Measurements from ENCODE around the gene DTNBP1. TPM values are rescaled to one million over a fixed set of nuclear protein-coding genes. Genes with fewer than 3 reads are reported as not detected.

Gene DTNBP1
- total RNA-seq, 2 donors from 2014 or later = 6.3 to 25.0 TPM

DNA sequence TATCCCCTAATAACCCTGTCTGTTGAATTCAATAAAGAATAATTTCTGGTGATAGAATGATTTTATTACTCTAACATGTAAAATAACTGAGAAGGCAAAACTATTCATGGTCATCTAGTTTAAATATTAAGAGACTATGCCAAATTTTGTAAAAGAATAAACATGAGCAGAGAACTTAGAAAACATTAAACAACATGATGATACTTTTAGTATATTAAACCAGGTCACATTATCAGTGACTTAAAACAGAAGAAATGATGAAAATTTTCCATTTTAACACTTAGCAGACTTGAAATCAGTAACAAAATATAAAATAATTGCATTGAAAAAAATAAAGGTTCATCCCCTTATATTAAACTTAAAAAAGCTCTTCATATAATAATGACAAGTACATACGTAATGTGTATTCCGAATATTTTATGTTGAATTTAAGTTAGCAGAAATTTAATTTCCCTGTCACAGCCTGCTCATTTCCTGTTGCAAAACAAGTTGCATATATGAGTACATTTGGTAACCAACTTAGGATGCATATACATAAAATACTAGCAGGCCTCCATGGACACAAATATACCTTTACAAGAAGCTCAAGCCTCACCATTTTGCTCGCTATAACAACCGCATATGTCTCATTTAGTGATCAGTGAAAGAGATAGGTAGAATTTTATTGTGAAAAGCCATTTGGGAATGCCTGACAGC lies 40.6 kb downstream of the DTNBP1 start:
- Histone ChIP-seq H3K4me1 (peaks cover 0 to 35% of the 10 kb centered on the region in 2 donors), H3K36me3 (no peaks in the 10 kb centered on the region), H3K4me3 (no peak overlapping the region), H3K27me3 (no peaks in the 10 kb centered on the region), H3K27ac (peak overlapping the region; percentile 76 to 80), H3K9me3 (no peaks in the 10 kb centered on the region)
- no peak for DNase-seq (ENCODE audit: low spot score)
- TF ChIP-seq, protein P1, sequence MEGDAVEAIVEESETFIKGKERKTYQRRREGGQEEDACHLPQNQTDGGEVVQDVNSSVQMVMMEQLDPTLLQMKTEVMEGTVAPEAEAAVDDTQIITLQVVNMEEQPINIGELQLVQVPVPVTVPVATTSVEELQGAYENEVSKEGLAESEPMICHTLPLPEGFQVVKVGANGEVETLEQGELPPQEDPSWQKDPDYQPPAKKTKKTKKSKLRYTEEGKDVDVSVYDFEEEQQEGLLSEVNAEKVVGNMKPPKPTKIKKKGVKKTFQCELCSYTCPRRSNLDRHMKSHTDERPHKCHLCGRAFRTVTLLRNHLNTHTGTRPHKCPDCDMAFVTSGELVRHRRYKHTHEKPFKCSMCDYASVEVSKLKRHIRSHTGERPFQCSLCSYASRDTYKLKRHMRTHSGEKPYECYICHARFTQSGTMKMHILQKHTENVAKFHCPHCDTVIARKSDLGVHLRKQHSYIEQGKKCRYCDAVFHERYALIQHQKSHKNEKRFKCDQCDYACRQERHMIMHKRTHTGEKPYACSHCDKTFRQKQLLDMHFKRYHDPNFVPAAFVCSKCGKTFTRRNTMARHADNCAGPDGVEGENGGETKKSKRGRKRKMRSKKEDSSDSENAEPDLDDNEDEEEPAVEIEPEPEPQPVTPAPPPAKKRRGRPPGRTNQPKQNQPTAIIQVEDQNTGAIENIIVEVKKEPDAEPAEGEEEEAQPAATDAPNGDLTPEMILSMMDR (IDR thresholded peaks at IDR 0.05) = no peak

DNA sequence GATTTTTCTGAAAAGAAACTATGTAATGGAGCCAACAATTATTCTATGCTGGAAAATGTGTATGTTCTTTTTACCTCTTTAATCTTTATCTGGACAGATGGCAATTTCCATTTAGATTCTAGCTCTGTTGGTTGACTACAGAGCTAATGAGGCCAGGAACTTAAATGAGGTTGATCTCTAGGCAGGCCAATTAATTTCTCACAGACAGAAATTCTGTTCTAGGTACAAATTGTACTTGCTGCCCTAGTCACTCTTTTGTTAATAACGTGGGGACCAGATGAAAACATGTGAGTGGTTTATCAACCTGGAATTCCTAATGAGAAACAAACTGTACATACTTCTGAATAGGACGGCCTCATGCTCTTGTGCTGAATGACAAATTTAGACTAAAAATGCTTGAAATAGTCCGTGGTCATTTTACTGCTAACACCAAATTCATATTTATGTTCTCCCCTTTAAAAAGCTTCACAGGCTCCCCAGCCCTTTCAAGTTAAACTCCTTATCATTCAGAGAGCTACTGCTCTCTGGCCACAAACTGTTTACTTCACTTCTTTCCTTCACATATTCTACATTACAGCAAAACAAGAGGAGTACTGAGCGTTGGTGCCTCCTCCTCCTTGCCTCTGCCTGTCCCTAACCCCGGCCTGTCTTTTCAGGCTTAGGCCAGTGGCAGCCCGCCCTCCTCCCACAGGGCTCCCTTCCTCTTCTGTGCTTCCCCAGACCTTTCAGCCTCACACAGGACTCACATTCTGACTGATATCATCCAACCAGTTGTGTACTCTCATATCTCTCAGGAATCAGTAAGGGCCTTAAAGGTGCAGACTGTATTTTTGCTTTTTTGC lies 41.4 kb downstream of the DTNBP1 start:
- no peaks in the 10 kb centered on the region for H3K36me3 ChIP-seq
- no peaks in the 10 kb centered on the region for H3K27me3 ChIP-seq
- no peak overlapping the region for H3K4me3 ChIP-seq
- no peak for DNase-seq (ENCODE audit: low spot score)
- H3K9me3 ChIP-seq = no peaks in the 10 kb centered on the region
- H3K4me1 ChIP-seq = peaks cover 0 to 35% of the 10 kb centered on the region in 2 donors
- TF ChIP-seq, protein P1 (IDR thresholded peaks at IDR 0.05) = no peak
- H3K27ac ChIP-seq = peak overlapping the region; percentile 76 to 80

DNA sequence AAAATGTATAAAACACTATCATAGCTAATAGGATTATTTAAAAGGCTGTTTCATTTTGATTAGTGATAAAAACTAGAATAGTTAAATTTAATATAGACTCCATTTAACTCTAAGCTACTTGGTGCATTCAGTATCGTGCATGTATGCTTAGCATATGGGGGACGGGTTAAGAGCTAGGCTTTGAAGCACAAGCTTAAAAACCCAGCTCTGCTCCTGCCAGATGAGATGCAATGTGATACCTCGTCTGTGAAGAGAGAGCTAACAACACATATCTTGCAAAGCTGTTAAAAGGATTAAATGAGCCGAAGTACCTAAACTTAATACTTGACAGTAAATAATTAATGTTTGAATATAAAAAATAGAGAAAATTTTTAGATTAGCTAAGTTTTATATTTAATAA lies 42.2 kb downstream of the DTNBP1 start:
- no peaks in the 10 kb centered on the region for H3K9me3 ChIP-seq
- H3K4me3 ChIP-seq = no peak overlapping the region
- TF ChIP-seq, protein P1 (IDR thresholded peaks at IDR 0.05) = no peak
- H3K36me3 ChIP-seq = no peaks in the 10 kb centered on the region
- DNase-seq (ENCODE audit: low spot score) = no peak
- H3K27ac ChIP-seq = peak overlapping the region; percentile 76 to 80
- peaks cover 0 to 35% of the 10 kb centered on the region in 2 donors for H3K4me1 ChIP-seq
- H3K27me3 ChIP-seq = no peaks in the 10 kb centered on the region

DNA sequence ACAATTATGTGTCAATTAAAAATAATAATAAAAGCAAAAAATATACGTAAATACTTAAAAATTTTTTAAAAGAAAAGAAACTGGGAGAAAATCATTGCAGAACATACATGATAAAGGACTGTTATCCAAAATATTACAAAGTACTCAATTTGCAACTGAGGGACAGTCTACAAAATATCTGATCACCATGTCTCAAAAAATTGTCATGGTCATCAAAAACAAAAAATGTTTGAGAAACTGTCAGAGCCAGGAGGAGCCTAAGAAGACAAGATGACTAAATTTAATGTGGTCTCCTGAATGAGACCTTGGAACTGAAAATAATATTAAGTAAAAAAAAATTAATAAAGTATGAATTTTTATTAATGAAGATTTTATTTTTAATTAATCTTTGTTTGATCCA lies 43.5 kb downstream of the DTNBP1 start:
- DNase-seq (ENCODE audit: low spot score) = no peak
- H3K4me3 ChIP-seq = no peak overlapping the region
- H3K27me3 ChIP-seq = no peaks in the 10 kb centered on the region
- H3K27ac ChIP-seq = no peak overlapping the region
- no peaks in the 10 kb centered on the region for H3K36me3 ChIP-seq
- peaks cover 0 to 35% of the 10 kb centered on the region in 2 donors for H3K4me1 ChIP-seq
- TF ChIP-seq, protein P1 (IDR thresholded peaks at IDR 0.05) = no peak
- H3K9me3 ChIP-seq = no peaks in the 10 kb centered on the region

DNA sequence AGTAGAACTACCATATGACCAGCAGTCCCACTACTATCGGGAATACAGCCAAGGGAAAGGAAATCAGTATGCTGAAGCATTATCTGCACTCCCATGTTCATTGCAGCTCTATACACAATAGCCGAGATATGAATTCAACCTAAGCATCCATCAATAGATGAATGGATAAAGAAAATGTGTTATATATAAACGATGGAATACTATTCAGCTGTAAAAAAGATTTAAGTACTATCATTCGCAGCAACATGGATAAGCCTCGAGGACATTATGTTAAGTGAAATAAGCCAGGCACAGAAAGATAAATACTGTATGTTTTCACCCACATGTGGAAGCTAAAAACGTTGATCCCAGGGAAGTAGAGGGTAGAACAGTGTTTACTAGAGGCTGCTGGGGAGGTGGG lies 44.1 kb downstream of the DTNBP1 start:
- TF ChIP-seq, protein P1 (IDR thresholded peaks at IDR 0.05) = no peak
- Histone ChIP-seq H3K27ac (no peak overlapping the region), H3K27me3 (no peaks in the 10 kb centered on the region), H3K4me1 (peaks cover 0 to 33% of the 10 kb centered on the region in 2 donors), H3K4me3 (no peak overlapping the region), H3K9me3 (no peaks in the 10 kb centered on the region), H3K36me3 (no peaks in the 10 kb centered on the region)
- DNase-seq (ENCODE audit: low spot score) = no peak
